T-helper 17 cell (primary cell): ENCODE data around the gene SOX8. TPM values are rescaled to one million over a fixed set of nuclear protein-coding genes. Genes with fewer than 3 reads are reported as not detected.

ENCODE experiments used
- ATAC-seq: fragments of 150-1000 bp; cut with Tn5 transposase; 2 replicates; pipeline ENCODE4 v1.10.0; 2021; ENCODE audit warnings: mild to moderate bottlenecking, moderate library complexity
- DNase-seq, 3 donors: peaks; one replicate each; pipeline versions ENCODE4 v3.0.0 to v3.0.0-alpha.2; 2020 to 2021
- H3K9me3 ChIP-seq: one replicate; pipeline ENCODE4 v1.7.0; 2013; ENCODE audit warnings: low read length, mild to moderate bottlenecking; ENCODE audit not compliant: control insufficient read depth, poor library complexity, severe bottlenecking
- H3K27ac Mint-ChIP-seq: one replicate; pipeline ENCODE4 v1.8.0; 2022; ENCODE audit warnings: mild to moderate bottlenecking, moderate library complexity, mixed read lengths
- H3K27me3 Mint-ChIP-seq: one replicate; pipeline ENCODE4 v1.8.0; 2022; ENCODE audit warnings: mixed read lengths
- H3K36me3 Mint-ChIP-seq: one replicate; pipeline ENCODE4 v1.8.0; 2022; ENCODE audit warnings: low read depth, mixed read lengths
- H3K4me1 Mint-ChIP-seq: one replicate; pipeline ENCODE4 v1.8.0; 2022; ENCODE audit warnings: mild to moderate bottlenecking, mixed read lengths
- H3K4me3 Mint-ChIP-seq: one replicate; pipeline ENCODE4 v1.8.0; 2022; ENCODE audit warnings: mild to moderate bottlenecking, moderate library complexity, mixed read lengths
- total RNA-seq, 4 donors: library from RNA in 2 of 4; stranded (reverse) in 2 of 4; gene quantifications; one replicate each; pipeline ENCODE4 v1.2.3 and lab custom pipeline; 2022 to 2026

SOX8 gene
- 1 to 10 TPM; 1.1 to 3.1 TPM for total RNA-seq
- 2.6 to 10.5 reads per million in 2 donors for total RNA-seq (lab: John Stamatoyannopoulos, UW)

- Mint-ChIP-seq H3K27me3 (no peaks in the 10 kb centered on the region), H3K4me1 (peaks cover 10% of the 10 kb centered on the region), H3K4me3 (peak within 1 kb of the TSS; percentile 93), H3K27ac (peak within 1 kb of the TSS; percentile 79), H3K36me3 (peaks cover 3% of the 10 kb centered on the region)
- DNase-seq (no peak), ATAC-seq (peak; percentile 6)
- H3K9me3 ChIP-seq: no peaks in the 10 kb centered on the region
These were observed at the start of gene SOX8 for GRCh38 chr16:981695-982144. Gene SOX8 (plus strand): TSS chr16:981770. CDS start chr16:981923, 153 bp downstream.

- ATAC-seq (no peak), DNase-seq (no peak)
- H3K4me1 Mint-ChIP-seq: peaks cover 2% of the 10 kb centered on the region
- H3K36me3 Mint-ChIP-seq: no peaks in the 10 kb centered on the region
- H3K9me3 ChIP-seq: no peaks in the 10 kb centered on the region
- H3K27me3 Mint-ChIP-seq: no peaks in the 10 kb centered on the region
- H3K4me3 Mint-ChIP-seq: no peak overlapping the region
- H3K27ac Mint-ChIP-seq: peak overlapping the region; percentile 37
These were observed 48.7 kb upstream of the SOX8 start for GRCh38 chr16:932831-933330.

GRCh38 chr16:933581-933980, 48.0 kb upstream of the SOX8 start:
- peak overlapping the region; percentile 37 for H3K27ac Mint-ChIP-seq
- no peaks in the 10 kb centered on the region for H3K9me3 ChIP-seq
- no peaks in the 10 kb centered on the region for H3K36me3 Mint-ChIP-seq
- peaks cover 2% of the 10 kb centered on the region for H3K4me1 Mint-ChIP-seq
- H3K27me3 Mint-ChIP-seq: no peaks in the 10 kb centered on the region
- DNase-seq: no peak
- ATAC-seq: no peak
- H3K4me3 Mint-ChIP-seq: no peak overlapping the region

GRCh38 chr16:934178-934577, 47.4 kb upstream of the SOX8 start:
- no peak for DNase-seq
- Mint-ChIP-seq H3K4me3 (no peak overlapping the region), H3K27me3 (no peaks in the 10 kb centered on the region), H3K36me3 (no peaks in the 10 kb centered on the region), H3K27ac (peak overlapping the region; percentile 37), H3K4me1 (peaks cover 6% of the 10 kb centered on the region)
- no peaks in the 10 kb centered on the region for H3K9me3 ChIP-seq
- no peak for ATAC-seq

- H3K9me3 ChIP-seq: no peaks in the 10 kb centered on the region
- Mint-ChIP-seq H3K4me1 (peaks cover 6% of the 10 kb centered on the region), H3K27me3 (no peaks in the 10 kb centered on the region), H3K4me3 (peak overlapping the region; percentile 25), H3K27ac (peak overlapping the region; percentile 24), H3K36me3 (peaks cover 2% of the 10 kb centered on the region)
- DNase-seq: no peak
- ATAC-seq: no peak
These were observed 45.9 kb upstream of the SOX8 start for GRCh38 chr16:935684-936083.

GRCh38 chr16:937311-937710, 44.3 kb upstream of the SOX8 start:
- Mint-ChIP-seq H3K36me3 (peaks cover 2% of the 10 kb centered on the region), H3K27me3 (no peaks in the 10 kb centered on the region), H3K4me1 (peaks cover 6% of the 10 kb centered on the region), H3K27ac (no peak overlapping the region), H3K4me3 (no peak overlapping the region)
- no peak for DNase-seq
- no peaks in the 10 kb centered on the region for H3K9me3 ChIP-seq
- no peak for ATAC-seq

GRCh38 chr16:937723-938122, 43.8 kb upstream of the SOX8 start:
- Mint-ChIP-seq H3K36me3 (peaks cover 2% of the 10 kb centered on the region), H3K4me3 (no peak overlapping the region), H3K27ac (no peak overlapping the region), H3K27me3 (no peaks in the 10 kb centered on the region), H3K4me1 (peaks cover 6% of the 10 kb centered on the region)
- DNase-seq: no peak
- ATAC-seq: no peak
- H3K9me3 ChIP-seq: no peaks in the 10 kb centered on the region

GRCh38 chr16:938136-938535, 43.4 kb upstream of the SOX8 start:
- H3K4me1 Mint-ChIP-seq: peaks cover 4% of the 10 kb centered on the region
- H3K27ac Mint-ChIP-seq: no peak overlapping the region
- no peaks in the 10 kb centered on the region for H3K27me3 Mint-ChIP-seq
- ATAC-seq: no peak
- H3K4me3 Mint-ChIP-seq: no peak overlapping the region
- DNase-seq: no peak
- H3K9me3 ChIP-seq: no peaks in the 10 kb centered on the region
- H3K36me3 Mint-ChIP-seq: peaks cover 2% of the 10 kb centered on the region

GRCh38 chr16:938752-939151, 42.8 kb upstream of the SOX8 start:
- DNase-seq (no peak), ATAC-seq (no peak)
- H3K4me3 Mint-ChIP-seq: no peak overlapping the region
- no peak overlapping the region for H3K27ac Mint-ChIP-seq
- H3K27me3 Mint-ChIP-seq: no peaks in the 10 kb centered on the region
- H3K36me3 Mint-ChIP-seq: peaks cover 4% of the 10 kb centered on the region
- H3K4me1 Mint-ChIP-seq: peaks cover 4% of the 10 kb centered on the region
- H3K9me3 ChIP-seq: no peaks in the 10 kb centered on the region

- Mint-ChIP-seq H3K36me3 (peaks cover 5% of the 10 kb centered on the region), H3K27me3 (no peaks in the 10 kb centered on the region), H3K4me3 (no peak overlapping the region), H3K4me1 (peaks cover 4% of the 10 kb centered on the region), H3K27ac (no peak overlapping the region)
- H3K9me3 ChIP-seq: no peaks in the 10 kb centered on the region
- ATAC-seq (no peak), DNase-seq (no peak)
These were observed 42.3 kb upstream of the SOX8 start for GRCh38 chr16:939311-939710.

- H3K4me3 Mint-ChIP-seq: no peak overlapping the region
- no peak for DNase-seq
- peaks cover 7% of the 10 kb centered on the region for H3K36me3 Mint-ChIP-seq
- no peak overlapping the region for H3K27ac Mint-ChIP-seq
- no peaks in the 10 kb centered on the region for H3K9me3 ChIP-seq
- H3K27me3 Mint-ChIP-seq: no peaks in the 10 kb centered on the region
- ATAC-seq: no peak
- peaks cover 4% of the 10 kb centered on the region for H3K4me1 Mint-ChIP-seq
These were observed 41.6 kb upstream of the SOX8 start for GRCh38 chr16:939941-940340.

GRCh38 chr16:942436-943060, 39.0 kb upstream of the SOX8 start:
- no peaks in the 10 kb centered on the region for H3K27me3 Mint-ChIP-seq
- no peak overlapping the region for H3K4me3 Mint-ChIP-seq
- ATAC-seq (no peak), DNase-seq (no peak)
- no peaks in the 10 kb centered on the region for H3K9me3 ChIP-seq
- H3K36me3 Mint-ChIP-seq: peaks cover 7% of the 10 kb centered on the region
- H3K27ac Mint-ChIP-seq: no peak overlapping the region
- H3K4me1 Mint-ChIP-seq: peaks cover 4% of the 10 kb centered on the region

- no peak for DNase-seq
- H3K9me3 ChIP-seq: no peaks in the 10 kb centered on the region
- H3K36me3 Mint-ChIP-seq: peaks cover 7% of the 10 kb centered on the region
- no peaks in the 10 kb centered on the region for H3K27me3 Mint-ChIP-seq
- no peak overlapping the region for H3K4me3 Mint-ChIP-seq
- H3K27ac Mint-ChIP-seq: no peak overlapping the region
- ATAC-seq: no peak
- peaks cover under 1% of the 10 kb centered on the region for H3K4me1 Mint-ChIP-seq
These were observed 37.6 kb upstream of the SOX8 start for GRCh38 chr16:943971-944370.
